GM19351 (cell line): ENCODE measurements around the gene LAMA3.
"Not testable (repeated sequence)": the region's sequence is repeated elsewhere in the genome, so short reads cannot be mapped to it uniquely, and the experiment has no call there.

Experiments used
- ATAC-seq: cut with Tn5 transposase; IDR thresholded peaks from one replicate; pipeline ENCODE4 v1.9.1; 2021; ENCODE audit warnings: mild to moderate bottlenecking, moderate library complexity; ENCODE audit not compliant: unreplicated experiment

Gene LAMA3

DNA sequence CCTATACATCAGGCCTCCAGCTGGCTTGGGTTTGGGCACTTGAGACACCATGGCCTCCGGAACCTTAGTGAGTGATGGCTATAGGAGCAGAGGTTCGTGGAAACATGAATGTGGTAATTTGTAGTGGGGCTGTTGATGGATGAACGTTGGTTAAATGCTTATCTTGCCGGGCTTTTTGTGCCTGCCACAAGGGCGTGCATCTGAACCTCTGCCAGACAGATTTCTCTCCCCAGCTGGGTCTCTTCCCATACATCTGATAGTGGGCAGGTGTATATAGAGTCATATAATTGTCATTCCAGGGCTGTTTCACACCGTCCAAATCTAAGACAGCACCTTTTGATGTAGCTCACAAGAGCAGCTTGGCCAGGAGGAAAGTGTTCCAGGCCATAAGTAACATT, 14.7 kb downstream of the LAMA3 start:
- ATAC-seq = no peak

- no peak for ATAC-seq
Measured at GRCh38 chr18:23704806-23705205, 15.6 kb downstream of the LAMA3 start.

DNA sequence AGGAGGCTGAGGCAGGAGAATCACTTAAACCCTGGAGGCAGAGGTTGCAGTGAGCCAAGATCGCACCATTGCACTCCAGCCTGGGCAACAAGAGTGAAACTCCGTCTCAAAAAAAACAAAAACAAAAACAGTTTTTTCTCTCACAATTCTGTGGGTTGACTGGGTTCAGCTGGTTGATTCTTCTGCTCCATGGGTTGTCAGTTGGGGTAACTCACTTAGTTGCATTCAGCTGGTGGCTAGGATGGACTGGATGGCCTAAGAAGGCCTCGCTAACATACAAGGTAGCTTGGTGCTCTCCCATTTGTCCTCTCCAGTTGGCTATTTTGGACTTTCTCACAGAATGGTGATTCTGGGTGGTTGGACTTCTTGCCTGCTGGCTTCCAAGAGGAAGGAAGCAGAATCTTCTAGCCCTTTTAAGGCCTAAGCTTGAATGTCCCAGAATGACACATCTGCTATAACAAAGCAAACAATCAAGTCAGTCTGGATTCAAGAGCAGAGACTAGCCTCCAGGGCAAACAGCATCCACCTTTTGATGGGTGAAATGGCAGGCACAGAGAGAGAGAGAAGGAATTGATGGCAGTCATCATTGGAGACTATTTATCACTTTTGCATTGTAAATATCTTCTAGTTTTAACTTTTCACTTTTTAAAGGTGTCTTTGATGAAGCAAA, 17.9 kb downstream of the LAMA3 start:
- ATAC-seq = no peak

- no peak for ATAC-seq
Measured at GRCh38 chr18:23710068-23710527, 20.8 kb downstream of the LAMA3 start.

DNA sequence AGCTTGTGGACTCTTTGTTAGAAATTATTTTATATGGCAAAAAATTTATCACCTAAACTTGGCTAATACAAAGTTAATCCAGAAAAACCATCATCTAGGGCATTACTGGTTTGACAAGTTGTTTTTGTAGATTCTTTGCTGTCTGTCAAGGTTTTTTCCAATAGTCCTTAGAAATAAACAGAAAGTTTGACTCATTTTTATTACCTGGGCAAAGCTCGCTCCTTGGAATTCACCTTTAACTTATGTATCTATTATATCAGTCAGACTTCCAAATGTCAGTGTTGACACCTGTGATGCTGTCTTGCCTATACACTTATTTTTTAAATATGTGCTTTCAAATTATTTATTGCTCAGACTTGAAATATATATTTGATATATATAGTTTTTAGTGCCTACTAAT, 21.7 kb downstream of the LAMA3 start:
- no peak for ATAC-seq

DNA sequence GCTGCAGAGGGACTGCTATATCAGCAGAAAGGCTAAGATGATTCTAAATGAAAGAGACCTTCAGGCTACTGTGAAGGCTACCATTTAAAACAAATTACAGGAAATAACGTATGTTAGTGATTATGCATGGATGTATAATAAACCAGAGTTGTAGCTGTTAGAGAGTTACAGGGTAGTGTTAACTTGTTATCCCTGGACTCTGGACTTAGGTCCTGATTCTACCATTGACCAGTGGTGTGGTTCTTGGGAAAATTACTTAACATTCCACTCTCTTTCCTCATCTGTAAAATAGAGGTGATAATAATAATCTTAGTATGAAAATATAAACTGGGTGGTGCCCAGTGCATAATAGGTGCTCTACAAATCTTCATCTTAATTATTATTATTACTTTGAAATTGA, 22.2 kb downstream of the LAMA3 start:
- ATAC-seq = no peak

DNA sequence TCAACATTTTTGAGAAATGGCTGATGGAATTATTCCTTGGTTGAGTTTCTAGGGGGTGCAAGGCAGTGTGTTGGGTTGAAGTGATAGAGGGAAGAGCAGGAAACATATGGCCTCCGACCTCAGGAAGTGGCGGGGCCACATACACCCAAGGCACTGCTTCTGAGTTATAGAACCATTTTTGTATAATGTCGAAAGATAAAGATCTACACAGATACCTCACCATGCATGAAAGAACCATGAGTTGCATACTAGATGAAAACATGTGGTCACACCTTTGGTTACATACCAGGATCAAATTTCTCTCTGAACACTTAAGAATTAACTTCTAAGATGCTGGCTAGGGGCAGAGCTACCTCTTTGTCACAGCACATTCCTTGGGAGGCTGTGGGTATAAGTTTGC, 23.2 kb downstream of the LAMA3 start:
- ATAC-seq = no peak

GRCh38 chr18:23714576-23714975, 25.3 kb downstream of the LAMA3 start:
- ATAC-seq = no peak

GRCh38 chr18:23716079-23716478, 26.8 kb downstream of the LAMA3 start:
- not testable (repeated sequence) for ATAC-seq

DNA sequence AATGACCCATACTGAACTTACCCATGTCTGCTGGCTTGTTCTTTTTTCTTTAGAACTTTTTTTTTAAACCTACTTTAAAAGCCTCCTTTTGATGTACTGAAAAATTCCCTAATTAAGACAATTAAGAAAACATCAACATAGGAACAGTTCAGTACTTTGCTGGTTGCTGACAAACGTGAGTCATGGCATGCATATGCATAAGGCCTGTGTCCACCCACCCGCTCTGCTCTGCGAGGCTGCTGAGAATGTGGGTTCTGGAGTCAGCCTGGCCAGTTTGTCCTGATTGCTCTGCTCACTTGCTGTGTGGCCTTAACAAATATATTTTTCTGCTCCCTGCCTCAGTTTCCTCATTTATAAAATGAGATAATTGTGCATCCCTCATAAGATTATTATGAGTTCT, 27.3 kb downstream of the LAMA3 start:
- no peak for ATAC-seq

DNA sequence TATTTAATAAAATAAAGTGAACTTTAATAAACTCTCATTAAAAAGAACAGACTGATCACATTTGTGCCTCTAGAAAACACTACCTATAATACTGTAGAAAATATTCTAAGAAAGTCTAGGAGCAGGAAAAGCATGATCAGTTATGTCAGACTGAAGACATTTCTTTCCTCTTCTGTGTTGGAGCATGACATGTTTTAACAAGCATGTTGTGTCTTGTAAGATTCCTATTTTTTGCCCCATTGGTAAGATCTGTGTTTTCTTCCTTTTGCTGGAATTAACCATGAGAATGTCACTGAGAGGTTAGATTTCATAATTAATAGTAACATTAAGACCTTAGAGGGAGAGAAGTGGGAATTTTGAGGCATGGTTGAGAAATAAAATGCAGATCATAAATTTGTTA, 27.7 kb downstream of the LAMA3 start:
- no peak for ATAC-seq

- ATAC-seq = no peak
Measured at GRCh38 chr18:23718243-23718720, 29.0 kb downstream of the LAMA3 start.

- no peak for ATAC-seq
Measured at GRCh38 chr18:23718731-23719130, 29.5 kb downstream of the LAMA3 start.

GRCh38 chr18:23719634-23720201, 30.5 kb downstream of the LAMA3 start:
- ATAC-seq = no peak

DNA sequence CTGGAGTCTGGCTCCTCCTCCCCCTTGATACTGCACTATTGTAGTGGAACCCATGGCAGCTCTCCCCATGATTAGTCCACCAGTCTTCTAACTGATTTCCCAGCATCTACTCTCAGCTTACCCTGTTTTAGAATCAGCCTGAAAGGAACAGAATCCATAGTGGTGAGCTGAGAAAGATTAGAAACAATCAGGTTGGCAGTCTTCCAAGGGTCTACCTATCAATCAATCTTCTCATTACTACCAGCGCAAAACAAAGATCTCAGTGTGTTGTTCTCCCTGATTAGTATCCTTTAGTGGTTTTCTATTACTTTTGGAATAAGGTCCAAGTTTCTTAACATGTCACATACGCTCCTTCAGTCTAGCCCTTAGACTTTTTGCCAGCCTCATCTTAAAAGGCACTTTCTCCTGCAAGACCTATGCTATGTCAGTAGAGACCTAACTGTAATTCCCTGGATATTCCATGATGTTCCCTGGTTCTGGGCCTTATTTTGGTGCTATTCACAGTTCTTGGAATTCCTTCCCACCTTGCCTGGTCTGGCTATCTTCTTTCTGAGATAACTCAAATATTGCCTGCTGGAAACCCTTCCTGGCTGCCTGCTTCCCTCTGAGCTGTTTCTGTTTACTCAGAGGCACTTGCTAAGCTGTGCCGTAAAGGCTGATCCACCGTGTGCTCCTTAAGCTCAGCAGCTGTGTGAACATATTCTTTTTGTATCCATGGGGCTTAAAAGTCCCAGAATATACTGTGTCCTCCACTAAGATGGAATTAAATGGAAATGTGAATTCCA, 32.6 kb downstream of the LAMA3 start:
- ATAC-seq = no peak

- no peak for ATAC-seq
Measured at GRCh38 chr18:23722646-23723045, 33.4 kb downstream of the LAMA3 start.

- ATAC-seq = no peak
Measured at GRCh38 chr18:23723121-23723520, 33.9 kb downstream of the LAMA3 start.

DNA sequence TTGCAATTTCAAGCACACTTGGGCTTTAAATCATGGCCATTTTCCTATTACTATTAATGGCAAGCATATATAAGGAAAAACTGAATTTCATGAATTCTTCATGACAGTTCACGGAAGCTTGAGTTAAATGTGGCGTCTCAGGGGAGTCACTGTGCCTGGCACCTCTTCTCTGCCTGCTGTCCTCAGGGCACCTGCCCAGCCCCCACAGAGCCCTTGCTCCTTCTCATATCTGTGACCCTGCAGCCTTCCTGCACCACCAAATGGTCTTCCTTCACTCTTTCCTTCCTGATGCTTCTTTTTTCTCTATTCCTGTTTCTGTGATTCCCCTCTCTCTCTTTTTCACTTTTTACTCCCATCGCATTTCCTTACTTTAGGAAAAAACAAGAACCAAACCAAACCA, 35.4 kb downstream of the LAMA3 start:
- ATAC-seq = no peak

DNA sequence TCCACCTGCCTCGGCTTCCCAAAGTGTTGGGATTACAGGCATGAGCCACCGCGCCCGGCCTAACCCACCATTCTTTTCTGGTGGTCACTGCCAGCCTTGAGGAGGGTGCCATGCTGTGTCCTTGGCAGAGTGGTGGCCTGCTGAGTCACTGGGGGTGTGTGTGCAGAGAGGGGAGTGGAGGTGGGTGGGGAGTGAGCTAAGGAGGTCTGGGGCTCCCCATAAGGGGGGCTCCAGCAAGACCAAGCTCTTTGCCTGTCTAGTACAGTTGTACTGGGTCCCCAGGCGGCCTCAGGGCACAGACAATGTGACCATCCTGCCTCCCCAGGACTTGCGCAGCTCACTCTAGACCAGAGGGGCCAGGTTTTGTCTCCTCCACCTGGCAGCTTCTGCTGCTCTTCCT, 36.1 kb downstream of the LAMA3 start:
- ATAC-seq = no peak

DNA sequence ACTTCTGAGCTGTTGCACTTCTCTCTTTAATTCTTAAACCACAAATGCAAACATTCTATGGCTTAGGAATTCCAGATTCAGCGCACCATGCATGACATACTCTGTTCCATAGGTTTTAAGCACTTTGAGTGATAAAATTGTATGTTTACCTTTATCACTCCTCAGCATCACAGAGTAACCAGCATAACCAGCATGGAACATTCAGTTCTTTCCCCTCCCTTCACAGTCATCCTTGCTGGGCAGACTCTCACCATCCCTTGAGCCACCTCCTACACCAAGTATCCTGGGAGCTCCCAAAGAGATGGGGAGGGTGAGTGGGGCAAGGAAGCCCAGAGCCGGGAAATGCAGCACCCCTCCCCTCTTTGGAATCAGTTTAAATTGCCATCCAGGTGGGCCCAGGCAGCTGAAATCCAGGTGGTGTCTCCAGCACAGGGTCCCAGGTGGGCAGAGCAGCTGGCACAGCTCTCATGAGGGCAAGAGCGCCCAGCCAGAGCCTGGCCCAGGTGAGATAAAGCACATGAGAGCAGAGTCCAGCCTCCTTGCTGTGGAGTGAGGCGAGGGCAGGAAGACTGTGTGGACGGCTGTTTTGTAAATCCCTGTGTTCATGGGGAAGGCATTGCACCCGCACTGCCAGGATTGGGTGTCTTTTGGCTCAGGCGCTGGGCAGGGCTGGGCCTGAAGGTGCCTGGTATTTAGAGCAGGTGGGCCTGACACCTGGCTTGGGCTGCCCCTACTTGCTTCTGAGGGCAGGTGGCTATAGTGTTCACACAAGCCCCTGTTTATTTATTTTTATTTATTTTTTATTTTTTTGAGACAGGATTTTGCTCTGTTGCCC, 36.8 kb downstream of the LAMA3 start:
- ATAC-seq = no peak
